ENCODE results near the gene MRGPRX4.
"Not testable (repeated sequence)": the region's sequence is repeated elsewhere in the genome, so short reads cannot be mapped to it uniquely, and the experiment has no call there.

Gene MRGPRX4

GRCh38 chr11:18172666-18173065 lies at the start of gene MRGPRX4:
MRGPRX4 (plus strand) TSS chr11:18172837; CDS start chr11:18173257, 420 bp downstream.
- DNase-seq, result no peak

GRCh38 chr11:18131115-18131514 lies 41.5 kb upstream of the MRGPRX4 start:
- DNase-seq, result not testable (repeated sequence)

GRCh38 chr11:18132341-18132740 lies 40.3 kb upstream of the MRGPRX4 start, which contains the start of gene MRGPRX3:
MRGPRX3 (plus strand) TSS chr11:18132571; CDS start chr11:18137203, 4,632 bp downstream.
- DNase-seq, result no peak

- DNase-seq, result no peak
Observed at GRCh38 chr11:18135308-18135707, 37.3 kb upstream of the MRGPRX4 start.

GRCh38 chr11:18137186-18137800 lies 35.3 kb upstream of the MRGPRX4 start:
- no peak for DNase-seq

GRCh38 chr11:18140145-18140544 lies 32.5 kb upstream of the MRGPRX4 start:
- DNase-seq, result no peak

GRCh38 chr11:18144243-18144642 lies 28.4 kb upstream of the MRGPRX4 start:
- no peak for DNase-seq

GRCh38 chr11:18145025-18145424 lies 27.6 kb upstream of the MRGPRX4 start:
- no peak for DNase-seq

- no peak for DNase-seq
Observed at GRCh38 chr11:18145837-18146236, 26.8 kb upstream of the MRGPRX4 start.

- no peak for DNase-seq
Observed at GRCh38 chr11:18151581-18151980, 21.1 kb upstream of the MRGPRX4 start.

- no peak for DNase-seq
Observed at GRCh38 chr11:18168372-18168771, 4.3 kb upstream of the MRGPRX4 start.

- DNase-seq, result no peak
Observed at GRCh38 chr11:18171377-18172000, 1.1 kb upstream of the MRGPRX4 start.

GRCh38 chr11:18173225-18173866 lies 709 bp downstream of the MRGPRX4 start:
- DNase-seq, result no peak

GRCh38 chr11:18188796-18189195 lies 16.2 kb downstream of the MRGPRX4 start:
- no peak for DNase-seq

- not testable (repeated sequence) for DNase-seq
Observed at GRCh38 chr11:18189476-18190245, 17.0 kb downstream of the MRGPRX4 start.

GRCh38 chr11:18191376-18191775 lies 18.7 kb downstream of the MRGPRX4 start:
- no peak for DNase-seq

- DNase-seq, result no peak
Observed at GRCh38 chr11:18193010-18193409, 20.4 kb downstream of the MRGPRX4 start.

GRCh38 chr11:18196532-18196931 lies 23.9 kb downstream of the MRGPRX4 start:
- no peak for DNase-seq

- not testable (repeated sequence) for DNase-seq
Observed at GRCh38 chr11:18197738-18198137, 25.1 kb downstream of the MRGPRX4 start.

GRCh38 chr11:18203723-18204122 lies 31.1 kb downstream of the MRGPRX4 start:
- DNase-seq, result no peak

- no peak for DNase-seq
Observed at GRCh38 chr11:18204220-18204619, 31.6 kb downstream of the MRGPRX4 start.

- DNase-seq, result no peak
Observed at GRCh38 chr11:18204771-18205170, 32.1 kb downstream of the MRGPRX4 start.

- DNase-seq, result no peak
Observed at GRCh38 chr11:18209058-18209457, 36.4 kb downstream of the MRGPRX4 start.
